ENCODE data around the gene THAP11. TPM values are rescaled to one million over a fixed set of nuclear protein-coding genes. Genes with fewer than 3 reads are reported as not detected.

Gene THAP11
- total and polyA plus RNA-seq, 2 of the 13 experiments (the other 11 are each of a cell fraction or from before 2014, with no cell fraction given), result 44.2 to 53.4 TPM

DNA sequence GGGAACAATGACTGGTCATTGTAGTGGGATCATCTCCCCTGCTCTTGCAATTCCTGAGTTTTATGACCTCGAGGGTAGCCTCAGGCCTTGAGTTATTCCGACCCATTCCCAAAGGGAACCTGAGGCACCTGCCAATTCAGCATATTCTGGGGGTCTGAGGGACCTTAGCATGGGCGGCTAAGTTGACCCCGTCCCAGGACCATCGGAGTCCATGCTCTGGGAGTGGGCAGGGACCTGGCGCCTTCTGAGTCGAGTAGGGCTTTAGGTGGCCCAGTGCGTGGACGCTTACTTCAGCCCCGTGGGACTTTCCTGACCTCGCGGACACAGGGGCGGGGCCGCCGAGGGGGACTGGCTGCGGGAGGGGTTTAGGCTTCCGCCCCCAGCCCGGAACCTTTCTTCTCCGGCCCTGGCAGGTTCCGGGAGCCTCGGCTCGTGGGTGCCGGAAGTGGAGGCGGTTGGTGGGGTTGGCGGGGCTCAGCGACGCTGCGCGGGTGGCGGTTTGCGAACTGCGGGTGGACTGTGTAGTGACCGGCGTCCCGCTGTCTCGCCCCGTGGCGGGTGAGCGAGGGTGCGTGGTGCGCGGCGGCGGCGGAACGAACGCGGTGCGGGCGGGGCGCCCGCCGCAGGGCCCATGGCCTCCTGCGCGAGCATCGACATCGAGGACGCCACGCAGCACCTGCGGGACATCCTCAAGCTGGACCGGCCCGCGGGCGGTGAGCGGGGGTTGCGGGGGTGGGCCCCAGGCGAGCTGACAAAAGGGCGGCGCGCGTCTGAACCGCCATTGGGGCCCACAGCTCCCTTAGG, 30.7 kb downstream of the THAP11 start, which contains the start of gene EDC4 (continued):
- TF ChIP-seq, protein P1, sequence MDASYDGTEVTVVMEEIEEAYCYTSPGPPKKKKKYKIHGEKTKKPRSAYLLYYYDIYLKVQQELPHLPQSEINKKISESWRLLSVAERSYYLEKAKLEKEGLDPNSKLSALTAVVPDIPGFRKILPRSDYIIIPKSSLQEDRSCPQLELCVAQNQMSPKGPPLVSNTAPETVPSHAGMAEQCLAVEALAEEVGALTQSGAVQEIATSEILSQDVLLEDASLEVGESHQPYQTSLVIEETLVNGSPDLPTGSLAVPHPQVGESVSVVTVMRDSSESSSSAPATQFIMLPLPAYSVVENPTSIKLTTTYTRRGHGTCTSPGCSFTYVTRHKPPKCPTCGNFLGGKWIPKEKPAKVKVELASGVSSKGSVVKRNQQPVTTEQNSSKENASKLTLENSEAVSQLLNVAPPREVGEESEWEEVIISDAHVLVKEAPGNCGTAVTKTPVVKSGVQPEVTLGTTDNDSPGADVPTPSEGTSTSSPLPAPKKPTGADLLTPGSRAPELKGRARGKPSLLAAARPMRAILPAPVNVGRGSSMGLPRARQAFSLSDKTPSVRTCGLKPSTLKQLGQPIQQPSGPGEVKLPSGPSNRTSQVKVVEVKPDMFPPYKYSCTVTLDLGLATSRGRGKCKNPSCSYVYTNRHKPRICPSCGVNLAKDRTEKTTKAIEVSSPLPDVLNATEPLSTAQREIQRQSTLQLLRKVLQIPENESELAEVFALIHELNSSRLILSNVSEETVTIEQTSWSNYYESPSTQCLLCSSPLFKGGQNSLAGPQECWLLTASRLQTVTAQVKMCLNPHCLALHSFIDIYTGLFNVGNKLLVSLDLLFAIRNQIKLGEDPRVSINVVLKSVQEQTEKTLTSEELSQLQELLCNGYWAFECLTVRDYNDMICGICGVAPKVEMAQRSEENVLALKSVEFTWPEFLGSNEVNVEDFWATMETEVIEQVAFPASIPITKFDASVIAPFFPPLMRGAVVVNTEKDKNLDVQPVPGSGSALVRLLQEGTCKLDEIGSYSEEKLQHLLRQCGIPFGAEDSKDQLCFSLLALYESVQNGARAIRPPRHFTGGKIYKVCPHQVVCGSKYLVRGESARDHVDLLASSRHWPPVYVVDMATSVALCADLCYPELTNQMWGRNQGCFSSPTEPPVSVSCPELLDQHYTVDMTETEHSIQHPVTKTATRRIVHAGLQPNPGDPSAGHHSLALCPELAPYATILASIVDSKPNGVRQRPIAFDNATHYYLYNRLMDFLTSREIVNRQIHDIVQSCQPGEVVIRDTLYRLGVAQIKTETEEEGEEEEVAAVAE (CRISPR knock-in tag; IDR thresholded peaks at IDR 0.05; ENCODE audit: borderline replicate concordance), result peak; percentile 73; the same call in 1 of the 2 replicates
- TF ChIP-seq, protein P2, sequence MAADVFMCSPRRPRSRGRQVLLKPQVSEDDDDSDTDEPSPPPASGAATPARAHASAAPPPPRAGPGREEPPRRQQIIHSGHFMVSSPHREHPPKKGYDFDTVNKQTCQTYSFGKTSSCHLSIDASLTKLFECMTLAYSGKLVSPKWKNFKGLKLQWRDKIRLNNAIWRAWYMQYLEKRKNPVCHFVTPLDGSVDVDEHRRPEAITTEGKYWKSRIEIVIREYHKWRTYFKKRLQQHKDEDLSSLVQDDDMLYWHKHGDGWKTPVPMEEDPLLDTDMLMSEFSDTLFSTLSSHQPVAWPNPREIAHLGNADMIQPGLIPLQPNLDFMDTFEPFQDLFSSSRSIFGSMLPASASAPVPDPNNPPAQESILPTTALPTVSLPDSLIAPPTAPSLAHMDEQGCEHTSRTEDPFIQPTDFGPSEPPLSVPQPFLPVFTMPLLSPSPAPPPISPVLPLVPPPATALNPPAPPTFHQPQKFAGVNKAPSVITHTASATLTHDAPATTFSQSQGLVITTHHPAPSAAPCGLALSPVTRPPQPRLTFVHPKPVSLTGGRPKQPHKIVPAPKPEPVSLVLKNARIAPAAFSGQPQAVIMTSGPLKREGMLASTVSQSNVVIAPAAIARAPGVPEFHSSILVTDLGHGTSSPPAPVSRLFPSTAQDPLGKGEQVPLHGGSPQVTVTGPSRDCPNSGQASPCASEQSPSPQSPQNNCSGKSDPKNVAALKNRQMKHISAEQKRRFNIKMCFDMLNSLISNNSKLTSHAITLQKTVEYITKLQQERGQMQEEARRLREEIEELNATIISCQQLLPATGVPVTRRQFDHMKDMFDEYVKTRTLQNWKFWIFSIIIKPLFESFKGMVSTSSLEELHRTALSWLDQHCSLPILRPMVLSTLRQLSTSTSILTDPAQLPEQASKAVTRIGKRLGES (CRISPR knock-in tag; IDR thresholded peaks at IDR 0.05; ENCODE audit: borderline replicate concordance), result no peak
- TF ChIP-seq AGO2 (optimal IDR thresholded peaks at IDR 0.05; ENCODE audit: low read depth, low read length), result peak; percentile 99
- peak; percentile 70; the same call in 1 of the 2 replicates for TF ChIP-seq JUNB (CRISPR knock-in tag; IDR thresholded peaks at IDR 0.05; ENCODE audit: borderline replicate concordance)
- TF ChIP-seq, protein P3, sequence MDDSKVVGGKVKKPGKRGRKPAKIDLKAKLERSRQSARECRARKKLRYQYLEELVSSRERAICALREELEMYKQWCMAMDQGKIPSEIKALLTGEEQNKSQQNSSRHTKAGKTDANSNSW (CRISPR knock-in tag; IDR thresholded peaks at IDR 0.05; ENCODE audit: borderline replicate concordance), result peak; percentile 75; the same call in 1 of the 2 replicates
- TF ChIP-seq ZSCAN31 (CRISPR knock-in tag; IDR thresholded peaks at IDR 0.05; ENCODE audit: low read depth), result peak; percentile 99
- peak; percentile 98 for TF ChIP-seq EED (CRISPR knock-in tag; IDR thresholded peaks at IDR 0.05)
- peak; percentile 34; the same call in 1 of the 2 replicates for TF ChIP-seq CREB1 (IDR thresholded peaks at IDR 0.05)
- TF ChIP-seq CREB1 (CRISPR knock-in tag; IDR thresholded peaks at IDR 0.05), result no peak
- TF ChIP-seq ASH2L (IDR thresholded peaks at IDR 0.05; ENCODE audit: insufficient read length, low read depth, low read length), result peak; percentile 99
- TF ChIP-seq, protein P4, sequence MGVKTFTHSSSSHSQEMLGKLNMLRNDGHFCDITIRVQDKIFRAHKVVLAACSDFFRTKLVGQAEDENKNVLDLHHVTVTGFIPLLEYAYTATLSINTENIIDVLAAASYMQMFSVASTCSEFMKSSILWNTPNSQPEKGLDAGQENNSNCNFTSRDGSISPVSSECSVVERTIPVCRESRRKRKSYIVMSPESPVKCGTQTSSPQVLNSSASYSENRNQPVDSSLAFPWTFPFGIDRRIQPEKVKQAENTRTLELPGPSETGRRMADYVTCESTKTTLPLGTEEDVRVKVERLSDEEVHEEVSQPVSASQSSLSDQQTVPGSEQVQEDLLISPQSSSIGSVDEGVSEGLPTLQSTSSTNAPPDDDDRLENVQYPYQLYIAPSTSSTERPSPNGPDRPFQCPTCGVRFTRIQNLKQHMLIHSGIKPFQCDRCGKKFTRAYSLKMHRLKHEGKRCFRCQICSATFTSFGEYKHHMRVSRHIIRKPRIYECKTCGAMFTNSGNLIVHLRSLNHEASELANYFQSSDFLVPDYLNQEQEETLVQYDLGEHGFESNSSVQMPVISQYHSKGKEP (CRISPR knock-in tag; IDR thresholded peaks at IDR 0.05), result peak; percentile 86; the same call in 1 of the 2 replicates
- TF ChIP-seq IKZF1 (IDR thresholded peaks at IDR 0.05), result no peak
- peak; percentile 95; the same call in 1 of the 2 replicates for TF ChIP-seq KAT7 (CRISPR knock-in tag; IDR thresholded peaks at IDR 0.05; ENCODE audit: borderline replicate concordance)
- no peak for TF ChIP-seq ZNF251 (CRISPR knock-in tag; IDR thresholded peaks at IDR 0.05)

Measured in HepG2 (cell line).